HG03159 (cell line): Measurements from ENCODE around the gene ASB1.

Source experiments
- ATAC-seq: cut with Tn5 transposase; IDR thresholded peaks from one replicate; pipeline ENCODE4 v1.9.1; 2021; ENCODE audit warnings: mild to moderate bottlenecking, moderate library complexity; ENCODE audit not compliant: unreplicated experiment

Gene ASB1

GRCh38 chr2:238489431-238489830 lies 62.7 kb downstream of the ASB1 start:
- no peak for ATAC-seq

GRCh38 chr2:238489896-238490295 lies 63.2 kb downstream of the ASB1 start:
- ATAC-seq = no peak

- no peak for ATAC-seq
Observed at GRCh38 chr2:238492840-238493239, 66.1 kb downstream of the ASB1 start.

GRCh38 chr2:238493411-238493810 lies 66.7 kb downstream of the ASB1 start:
- ATAC-seq = no peak

- ATAC-seq = no peak
Observed at GRCh38 chr2:238493880-238494572, 67.3 kb downstream of the ASB1 start.

GRCh38 chr2:238494573-238494961 lies 67.8 kb downstream of the ASB1 start:
- no peak for ATAC-seq

- ATAC-seq = no peak
Observed at GRCh38 chr2:238495422-238495821, 68.7 kb downstream of the ASB1 start.

GRCh38 chr2:238496756-238497609 lies 70.3 kb downstream of the ASB1 start:
- no peak for ATAC-seq

GRCh38 chr2:238497610-238498005 lies 70.9 kb downstream of the ASB1 start:
- no peak for ATAC-seq

GRCh38 chr2:238498188-238498587 lies 71.5 kb downstream of the ASB1 start:
- no peak for ATAC-seq

- no peak for ATAC-seq
Observed at GRCh38 chr2:238498691-238499295, 72.1 kb downstream of the ASB1 start.

- no peak for ATAC-seq
Observed at GRCh38 chr2:238499731-238500580, 73.2 kb downstream of the ASB1 start.

- ATAC-seq = no peak
Observed at GRCh38 chr2:238501311-238501710, 74.6 kb downstream of the ASB1 start.
